ENCODE data around the gene KNDC1.
"Not testable (repeated sequence)": the region's sequence is repeated elsewhere in the genome, so short reads cannot be mapped to it uniquely, and the experiment has no call there.

The KNDC1 gene

GRCh38 chr10:133231244-133231945 is 71.4 kb downstream of the KNDC1 start:
- POLR2A ChIA-PET: no interaction called here
- no peaks in the 10 kb centered on the region for H3K36me3 ChIP-seq (ENCODE audit: control insufficient read depth in 2 of 2, insufficient read depth in 1 of 2, low read length in 2 of 2)
- H3K9me3 ChIP-seq (ENCODE audit: control insufficient read depth, insufficient read depth, low read depth, low read length): no peaks in the 10 kb centered on the region
- H3K4me1 ChIP-seq (ENCODE audit: control insufficient read depth, insufficient read depth, low read length): no peaks in the 10 kb centered on the region
- no peak overlapping the region for H3K27ac ChIP-seq (ENCODE audit: extremely low read depth, low read depth, low read length)
- CTCF ChIA-PET: interaction anchor here (0.7 kb wide), 1 partner anchor 16 kb away, joined by 3 read pairs; no protein-coding TSS in a partner anchor
- H3K4me3 ChIP-seq (ENCODE audit: low read depth, low read length): no peak overlapping the region
- TF ChIP-seq ZNF747 (tag by site-specific recombination; IDR thresholded peaks at IDR 0.05) (no peak), EGR2 (tag by site-specific recombination; IDR thresholded peaks at IDR 0.05; ENCODE audit: low read depth) (0 out of 2 replicates have a peak, but pooled peaks have one; percentile 12), GLIS2 (tag by site-specific recombination; IDR thresholded peaks at IDR 0.05) (peak; percentile 40; the same call in 1 of the 2 replicates)

GRCh38 chr10:133231946-133232574 is 72.0 kb downstream of the KNDC1 start:
- POLR2A ChIA-PET: no interaction called here
- Histone ChIP-seq H3K4me1 (ENCODE audit: control insufficient read depth, insufficient read depth, low read length) (no peaks in the 10 kb centered on the region), H3K27ac (ENCODE audit: extremely low read depth, low read depth, low read length) (no peak overlapping the region), H3K9me3 (ENCODE audit: control insufficient read depth, insufficient read depth, low read depth, low read length) (no peaks in the 10 kb centered on the region), H3K36me3 (ENCODE audit: control insufficient read depth in 2 of 2, insufficient read depth in 1 of 2, low read length in 2 of 2) (no peaks in the 10 kb centered on the region), H3K4me3 (ENCODE audit: low read depth, low read length) (no peak overlapping the region)
- no peak for TF ChIP-seq ZNF426 (tag by site-specific recombination; IDR thresholded peaks at IDR 0.05)
- TF ChIP-seq AEBP2 (tag by site-specific recombination; IDR thresholded peaks at IDR 0.05; ENCODE audit: borderline replicate concordance): no peak
- peak; percentile 9; the same call in 1 of the 2 replicates for TF ChIP-seq KLF1 (tag by site-specific recombination; IDR thresholded peaks at IDR 0.05)
- no peak for TF ChIP-seq ZBTB44 (tag by site-specific recombination; IDR thresholded peaks at IDR 0.05)
- CTCF ChIA-PET: no interaction called here

GRCh38 chr10:133234796-133235195 is 74.8 kb downstream of the KNDC1 start:
- H3K4me3 ChIP-seq (ENCODE audit: low read depth, low read length); H3K9me3 ChIP-seq (ENCODE audit: control insufficient read depth, insufficient read depth, low read depth, low read length); POLR2A ChIA-PET; H3K27ac ChIP-seq (ENCODE audit: extremely low read depth, low read depth, low read length); CTCF ChIA-PET; H3K36me3 ChIP-seq (ENCODE audit: control insufficient read depth in 2 of 2, insufficient read depth in 1 of 2, low read length in 2 of 2); H3K4me1 ChIP-seq (ENCODE audit: control insufficient read depth, insufficient read depth, low read length): not testable (repeated sequence)

GRCh38 chr10:133235265-133235855 is 75.3 kb downstream of the KNDC1 start:
- Histone ChIP-seq H3K27ac (ENCODE audit: extremely low read depth, low read depth, low read length) (no peak overlapping the region), H3K4me3 (ENCODE audit: low read depth, low read length) (no peak overlapping the region), H3K4me1 (ENCODE audit: control insufficient read depth, insufficient read depth, low read length) (no peaks in the 10 kb centered on the region), H3K36me3 (ENCODE audit: control insufficient read depth in 2 of 2, insufficient read depth in 1 of 2, low read length in 2 of 2) (no peaks in the 10 kb centered on the region), H3K9me3 (ENCODE audit: control insufficient read depth, insufficient read depth, low read depth, low read length) (no peaks in the 10 kb centered on the region)
- CTCF ChIA-PET: no interaction called here
- no peak for TF ChIP-seq ZNF423 (tag by site-specific recombination; IDR thresholded peaks at IDR 0.05)
- no peak for TF ChIP-seq KLF1 (tag by site-specific recombination; IDR thresholded peaks at IDR 0.05)
- POLR2A ChIA-PET: no interaction called here

GRCh38 chr10:133235932-133236331 is 75.9 kb downstream of the KNDC1 start:
- Histone ChIP-seq H3K36me3 (ENCODE audit: control insufficient read depth in 2 of 2, insufficient read depth in 1 of 2, low read length in 2 of 2) (no peaks in the 10 kb centered on the region), H3K4me3 (ENCODE audit: low read depth, low read length) (no peak overlapping the region), H3K4me1 (ENCODE audit: control insufficient read depth, insufficient read depth, low read length) (no peaks in the 10 kb centered on the region), H3K9me3 (ENCODE audit: control insufficient read depth, insufficient read depth, low read depth, low read length) (no peaks in the 10 kb centered on the region), H3K27ac (ENCODE audit: extremely low read depth, low read depth, low read length) (no peak overlapping the region)
- ChIA-PET POLR2A (no interaction called here), CTCF (no interaction called here)
- no peak for TF ChIP-seq ZNF148 (tag by site-specific recombination; IDR thresholded peaks at IDR 0.05; ENCODE audit: borderline replicate concordance)
- TF ChIP-seq ZNF521 (tag by site-specific recombination; IDR thresholded peaks at IDR 0.05): no peak
- TF ChIP-seq INSM2 (tag by site-specific recombination; IDR thresholded peaks at IDR 0.05): no peak
- no peak for TF ChIP-seq HOXC10 (CRISPR knock-in tag; IDR thresholded peaks at IDR 0.05)
- no peak for TF ChIP-seq ZNF549 (tag by site-specific recombination; IDR thresholded peaks at IDR 0.05)
- TF ChIP-seq ZNF488 (tag by site-specific recombination; IDR thresholded peaks at IDR 0.05): no peak
